Measurements from ENCODE around the gene UCN. TPM values are rescaled to one million over a fixed set of nuclear protein-coding genes. Genes with fewer than 3 reads are reported as not detected.

Gene UCN
- total and polyA plus RNA-seq, 2 donors (not counting 1 experiment from before 2014, with no cell fraction given): 3.6 to 4.5 TPM

GRCh38 chr2:27258051-27258450 is 50.2 kb downstream of the UCN start:
- H3K9me3 ChIP-seq (ENCODE audit: control extremely low read depth in 1 of 3, control insufficient read depth in 2 of 3, insufficient read depth in 1 of 3, low read length in 2 of 3): peaks cover 0 to 8% (median 0%) of the 10 kb centered on the region in 3 donors
- peaks cover 0 to 78% (median 24%) of the 10 kb centered on the region in 4 experiments for H3K27me3 ChIP-seq (replicated peaks in 1 of 4; ENCODE audit: control extremely low read depth in 1 of 4, control insufficient read depth in 3 of 4, insufficient read depth in 4 of 4, low read length in 3 of 4)
- intact Hi-C loops (cut with micrococcal nuclease): no loop called here
- no peak for DNase-seq
- Mint-ChIP-seq H3K4me1 (peaks cover 12% of the 10 kb centered on the region), H3K27me3 (peaks cover 65% of the 10 kb centered on the region), H3K27ac (no peak overlapping the region), H3K9me3 (ENCODE audit: insufficient read depth) (no peaks in the 10 kb centered on the region), H3K4me3 (no peak overlapping the region)
- no peaks in the 10 kb centered on the region for H3K36me3 ChIP-seq (replicated peaks in 1 of 2; ENCODE audit: control extremely low read depth in 1 of 2, control insufficient read depth in 1 of 2, extremely low read depth in 1 of 2, insufficient read depth in 2 of 2, low read length in 1 of 2)
- no peaks in the 10 kb centered on the region for H4K20me1 ChIP-seq (ENCODE audit: control insufficient read depth, insufficient read depth, low read length, poor library complexity, severe bottlenecking)
- no peak overlapping the region for H2AFZ ChIP-seq (ENCODE audit: insufficient read depth, low read depth, low read length, poor library complexity, severe bottlenecking)
- H3K27ac ChIP-seq (ENCODE audit: low read length in 2 of 2): no peak overlapping the region
- no peak for ATAC-seq (ENCODE audit: low read depth)
- 90% methylated on average over 8 of the region's 8 CpGs for WGBS (ENCODE audit: insufficient coverage)
- H3K4me1 ChIP-seq (ENCODE audit: control insufficient read depth in 2 of 2, insufficient read depth in 2 of 2, low read length in 2 of 2): peaks cover 11 to 15% of the 10 kb centered on the region in 2 donors
- no peak overlapping the region for H3K9ac ChIP-seq (ENCODE audit: low read length)
- H3K79me2 ChIP-seq (ENCODE audit: control insufficient read depth, insufficient read depth, low read length): no peaks in the 10 kb centered on the region
- no peak overlapping the region for H3K4me3 ChIP-seq (ENCODE audit: control extremely low read depth in 1 of 5, extremely low read depth in 1 of 5, insufficient read depth in 1 of 5, low read depth in 2 of 5, low read length in 4 of 5)
- CTCF ChIA-PET: no interaction called here
- no peak for TF ChIP-seq EZH2 (IDR thresholded peaks at IDR 0.05; ENCODE audit: borderline replicate concordance, insufficient read depth, low read depth, low read length, poor library complexity, severe bottlenecking)
- TF ChIP-seq, protein P1, sequence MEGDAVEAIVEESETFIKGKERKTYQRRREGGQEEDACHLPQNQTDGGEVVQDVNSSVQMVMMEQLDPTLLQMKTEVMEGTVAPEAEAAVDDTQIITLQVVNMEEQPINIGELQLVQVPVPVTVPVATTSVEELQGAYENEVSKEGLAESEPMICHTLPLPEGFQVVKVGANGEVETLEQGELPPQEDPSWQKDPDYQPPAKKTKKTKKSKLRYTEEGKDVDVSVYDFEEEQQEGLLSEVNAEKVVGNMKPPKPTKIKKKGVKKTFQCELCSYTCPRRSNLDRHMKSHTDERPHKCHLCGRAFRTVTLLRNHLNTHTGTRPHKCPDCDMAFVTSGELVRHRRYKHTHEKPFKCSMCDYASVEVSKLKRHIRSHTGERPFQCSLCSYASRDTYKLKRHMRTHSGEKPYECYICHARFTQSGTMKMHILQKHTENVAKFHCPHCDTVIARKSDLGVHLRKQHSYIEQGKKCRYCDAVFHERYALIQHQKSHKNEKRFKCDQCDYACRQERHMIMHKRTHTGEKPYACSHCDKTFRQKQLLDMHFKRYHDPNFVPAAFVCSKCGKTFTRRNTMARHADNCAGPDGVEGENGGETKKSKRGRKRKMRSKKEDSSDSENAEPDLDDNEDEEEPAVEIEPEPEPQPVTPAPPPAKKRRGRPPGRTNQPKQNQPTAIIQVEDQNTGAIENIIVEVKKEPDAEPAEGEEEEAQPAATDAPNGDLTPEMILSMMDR (IDR thresholded peaks at IDR 0.05): no peak
- POLR2A ChIA-PET: no interaction called here
- no peak overlapping the region for H3K4me2 ChIP-seq (replicated peaks; ENCODE audit: low read depth, low read length, poor library complexity, severe bottlenecking)

Other genes with a start within 250 kb of the UCN start
- 195 and 199 TPM in 2 replicates for gene OST4, start 236.8 kb downstream of the UCN start, total RNA-seq
- 186 and 257 TPM in 2 replicates for gene OST4, start 236.8 kb downstream of the UCN start, polyA plus RNA-seq
- 0.39 and 0.52 TPM in 2 replicates for gene EMILIN1, start 229.8 kb downstream of the UCN start, total RNA-seq
- gene EMILIN1, start 229.8 kb downstream of the UCN start, polyA plus RNA-seq: 0.24 and 0.27 TPM in 2 replicates
- gene KHK, start 221.7 kb downstream of the UCN start, total RNA-seq: 4.0 and 5.5 TPM in 2 replicates
- 3.3 and 3.8 TPM in 2 replicates for gene KHK, start 221.7 kb downstream of the UCN start, polyA plus RNA-seq
- not detected in 2 replicates for gene CGREF1, start 189.3 kb downstream of the UCN start, total RNA-seq
- gene CGREF1, start 189.3 kb downstream of the UCN start, polyA plus RNA-seq: not detected in 2 replicates
- gene ABHD1, start 184.6 kb downstream of the UCN start, total RNA-seq: 0.73 and 1.5 TPM in 2 replicates
- gene ABHD1, start 184.6 kb downstream of the UCN start, polyA plus RNA-seq: 0.92 and 2.7 TPM in 2 replicates
- gene PREB, start 173.8 kb downstream of the UCN start, total RNA-seq: 44.6 and 46.0 TPM in 2 replicates
- 63.9 and 88.9 TPM in 2 replicates for gene PREB, start 173.8 kb downstream of the UCN start, polyA plus RNA-seq
- not detected in 2 replicates for gene PRR30, start 169.0 kb downstream of the UCN start, total RNA-seq
- not detected in 2 replicates for gene PRR30, start 169.0 kb downstream of the UCN start, polyA plus RNA-seq
- 0.10 TPM in 1 of 2 replicates, not detected in the other for gene TCF23, start 159.4 kb downstream of the UCN start, total RNA-seq
- not detected in 2 replicates for gene TCF23, start 159.4 kb downstream of the UCN start, polyA plus RNA-seq
- 88.8 and 89.9 TPM in 2 replicates for gene ATRAID, start 96.4 kb downstream of the UCN start, total RNA-seq
- gene ATRAID, start 96.4 kb downstream of the UCN start, polyA plus RNA-seq: 106 and 117 TPM in 2 replicates
- gene SLC5A6, start 96.2 kb downstream of the UCN start, total RNA-seq: 46.1 and 50.8 TPM in 2 replicates
- 52.6 and 82.3 TPM in 2 replicates for gene SLC5A6, start 96.2 kb downstream of the UCN start, polyA plus RNA-seq
- 35.6 and 36.0 TPM in 2 replicates for gene CAD, start 91.1 kb downstream of the UCN start, total RNA-seq
- 29.0 and 48.5 TPM in 2 replicates for gene CAD, start 91.1 kb downstream of the UCN start, polyA plus RNA-seq
- gene SLC30A3, start 45.4 kb downstream of the UCN start, total RNA-seq: not detected in 2 replicates
- 0.07 and 0.09 TPM in 2 replicates for gene SLC30A3, start 45.4 kb downstream of the UCN start, polyA plus RNA-seq
- 0.39 TPM in 1 of 2 replicates, not detected in the other for gene DNAJC5G, start 33.0 kb downstream of the UCN start, total RNA-seq
- not detected in 2 replicates for gene DNAJC5G, start 33.0 kb downstream of the UCN start, polyA plus RNA-seq
- gene TRIM54, start 26.0 kb downstream of the UCN start, total RNA-seq: not detected in 2 replicates
- gene TRIM54, start 26.0 kb downstream of the UCN start, polyA plus RNA-seq: not detected in 2 replicates
- 103 and 111 TPM in 2 replicates for gene MPV17, start 14.7 kb upstream of the UCN start, total RNA-seq
- 137 and 148 TPM in 2 replicates for gene MPV17, start 14.7 kb upstream of the UCN start, polyA plus RNA-seq
- gene GTF3C2, start 48.3 kb upstream of the UCN start, total RNA-seq: 114 and 121 TPM in 2 replicates
- gene GTF3C2, start 48.3 kb upstream of the UCN start, polyA plus RNA-seq: 84.8 and 91.4 TPM in 2 replicates
- 50.5 and 56.7 TPM in 2 replicates for gene EIF2B4, start 61.9 kb upstream of the UCN start, total RNA-seq
- gene EIF2B4, start 61.9 kb upstream of the UCN start, polyA plus RNA-seq: 33.8 and 47.7 TPM in 2 replicates
- gene SNX17, start 62.2 kb upstream of the UCN start, total RNA-seq: 158 and 162 TPM in 2 replicates
- gene SNX17, start 62.2 kb upstream of the UCN start, polyA plus RNA-seq: 79.6 and 103 TPM in 2 replicates
- 29.0 and 31.7 TPM in 2 replicates for gene ZNF513, start 72.3 kb upstream of the UCN start, total RNA-seq
- gene ZNF513, start 72.3 kb upstream of the UCN start, polyA plus RNA-seq: 29.5 and 36.8 TPM in 2 replicates
- 45.5 and 48.9 TPM in 2 replicates for gene PPM1G, start 101.1 kb upstream of the UCN start, total RNA-seq
- 23.7 and 27.1 TPM in 2 replicates for gene PPM1G, start 101.1 kb upstream of the UCN start, polyA plus RNA-seq
- gene NRBP1, start 120.2 kb upstream of the UCN start, total RNA-seq: 109 and 115 TPM in 2 replicates
- gene NRBP1, start 120.2 kb upstream of the UCN start, polyA plus RNA-seq: 69.2 and 105 TPM in 2 replicates
- 15.0 and 16.5 TPM in 2 replicates for gene KRTCAP3, start 133.9 kb upstream of the UCN start, total RNA-seq
- gene KRTCAP3, start 133.9 kb upstream of the UCN start, polyA plus RNA-seq: 8.6 TPM in 2 replicates
- 33.3 and 41.0 TPM in 2 replicates for gene IFT172, start 181.3 kb upstream of the UCN start, total RNA-seq
- gene IFT172, start 181.3 kb upstream of the UCN start, polyA plus RNA-seq: 20.1 and 21.4 TPM in 2 replicates
- not detected in 2 replicates for gene FNDC4, start 186.8 kb upstream of the UCN start, total RNA-seq
- gene FNDC4, start 186.8 kb upstream of the UCN start, polyA plus RNA-seq: 0.17 and 0.31 TPM in 2 replicates
- gene GCKR, start 188.4 kb upstream of the UCN start, total RNA-seq: not detected in 2 replicates
- gene GCKR, start 188.4 kb upstream of the UCN start, polyA plus RNA-seq: not detected in 2 replicates